K562 (cell line): ENCODE measurements around the gene SMIM29. TPM values are rescaled to one million over a fixed set of nuclear protein-coding genes. Genes with fewer than 3 reads are reported as not detected.

Experiments
- ATAC-seq: fragments of 200-7000 bp; cut with Tn5 transposase; 3 replicates; pipeline ENCODE4 v1.9.1; 2020; ENCODE audit warnings: moderate library complexity
- BruUV-seq: library from RNA; stranded (reverse); fragments of 400-500 nt; replicated peaks from 2 replicates; lab custom pipeline; 2021; lab: Mats Ljungman, UMichigan
- CTCF ChIA-PET: fragments of 300-600 bp; formaldehyde crosslinking; extraction: SDS; loops from one replicate; lab custom pipeline; 2021; ENCODE audit warnings: low intra/inter-chr PET ratio; lab: Yijun Ruan, JAX
- POLR2A ChIA-PET: fragments of 300-600, 350-650 bp; sonication (Branson Sonifier 250); formaldehyde crosslinking; extraction: SDS; loops from one replicate; lab custom pipeline; 2021; ENCODE audit warnings: antibody characterized with exemption, inconsistent platforms; lab: Yijun Ruan, JAX
- DNase-seq, 4 experiments: peaks; one replicate each; pipeline versions ENCODE4 v3.0.0 to v3.0.0-alpha.2; 2011 to 2018; ENCODE audit warnings: low spot score in 3 of 4, mixed read lengths in 3 of 4; ENCODE audit errors: extremely low read depth in 1 of 4
- FAIRE-seq: peaks from 2 replicates; lab custom pipeline; 2011; peaks lifted over from hg19 to GRCh38; lab: Jason Lieb, UNC
- H2AFZ ChIP-seq: 2 replicates; pipeline ENCODE4 v1.6.0; 2011; ENCODE audit warnings: low read depth, low read length, control low read depth, inconsistent platforms
- H3K27ac ChIP-seq: fragments of 200-600 bp; 3 replicates; pipeline ENCODE4 v1.8.0; 2011; ENCODE audit warnings: low read depth, mild to moderate bottlenecking, control low read depth, inconsistent platforms, low read length, moderate library complexity, mixed read lengths; ENCODE audit errors: extremely low read depth
- H3K27me3 ChIP-seq, 2 experiments: fragments of 300-600 bp in 1 of 2; 2 replicates in 1 of 2; 3 replicates in 1 of 2; pipeline versions ENCODE4 v1.6.0 to v1.8.0; 2011; ENCODE audit warnings: inconsistent platforms in 2 of 2, low read length in 2 of 2, mild to moderate bottlenecking in 1 of 2, mixed read lengths in 1 of 2, moderate library complexity in 1 of 2; ENCODE audit not compliant: control insufficient read depth in 2 of 2, insufficient read depth in 2 of 2
- H3K36me3 ChIP-seq: fragments of 300-600 bp; 3 replicates; pipeline ENCODE4 v1.8.0; 2011; ENCODE audit warnings: mild to moderate bottlenecking, low read length, inconsistent platforms; ENCODE audit not compliant: control insufficient read depth, insufficient read depth
- H3K4me1 ChIP-seq, 2 experiments: fragments of 200-600 bp in 1 of 2; replicated peaks in 1 of 2; 2 replicates in 1 of 2; 3 replicates in 1 of 2; pipeline versions ENCODE4 v1.5.1 to v1.8.0; 2011; ENCODE audit warnings: inconsistent platforms in 2 of 2, low read length in 2 of 2, mild to moderate bottlenecking in 1 of 2, mixed read lengths in 1 of 2, moderate library complexity in 1 of 2; ENCODE audit not compliant: control insufficient read depth in 2 of 2, insufficient read depth in 2 of 2
- H3K4me2 ChIP-seq: 2 replicates; pipeline ENCODE4 v1.6.1; 2011; ENCODE audit warnings: low read length, control low read depth, inconsistent platforms, mixed read lengths; ENCODE audit not compliant: insufficient read depth
- H3K4me3 ChIP-seq: fragments of 200-600 bp; sonication (generic), shearing (Covaris generic); 2 replicates; pipeline ENCODE4 v1.5.1; 2016; ENCODE audit warnings: control low read depth, inconsistent platforms
- H3K79me2 ChIP-seq: fragments of 200-600 bp; 3 replicates; pipeline ENCODE4 v1.8.0; 2011; ENCODE audit warnings: low read length, inconsistent platforms; ENCODE audit not compliant: control insufficient read depth, insufficient read depth
- H3K9ac ChIP-seq, 2 experiments: 2 replicates each; pipeline versions ENCODE4 v1.6.0 to v1.6.1; 2011; ENCODE audit warnings: low read depth in 2 of 2, low read length in 2 of 2, control low read depth in 1 of 2, inconsistent platforms in 1 of 2, mild to moderate bottlenecking in 1 of 2, mixed read lengths in 1 of 2; ENCODE audit not compliant: insufficient read depth in 1 of 2
- H3K9me1 ChIP-seq: one replicate; pipeline ENCODE4 v1.6.0; 2011; ENCODE audit warnings: inconsistent platforms, mild to moderate bottlenecking, low read length, moderate library complexity; ENCODE audit not compliant: control insufficient read depth, insufficient read depth
- H3K9me3 ChIP-seq: replicated peaks from 2 replicates; pipeline ENCODE4 v1.5.1; 2011; ENCODE audit warnings: low read depth, low read length, inconsistent platforms; ENCODE audit not compliant: control insufficient read depth, insufficient read depth
- H4K20me1 ChIP-seq: replicated peaks from 2 replicates; pipeline ENCODE4 v1.6.1; 2011; ENCODE audit warnings: low read length, inconsistent platforms, mixed read lengths; ENCODE audit not compliant: control insufficient read depth, insufficient read depth
- MAZ ChIP-seq, 2 experiments: fragments of 450-650 bp in 1 of 2; sonication (generic) in 1 of 2; formaldehyde crosslinking; IDR thresholded peaks in 1 of 2; conservative IDR thresholded peaks in 1 of 2; 2 replicates each; pipeline versions ENCODE4 v1.4.0 to v1.5.0; 2020; ENCODE audit warnings: mild to moderate bottlenecking in 1 of 2, missing genetic modification reagents in 1 of 2
- PCBP1 ChIP-seq: fragments of 200-400 bp; formaldehyde crosslinking; IDR thresholded peaks from 2 replicates; pipeline ENCODE4 v1.6.1; 2018; ENCODE audit warnings: mild to moderate bottlenecking, low read depth, low read length; ENCODE audit not compliant: poor library complexity, severe bottlenecking
- POU5F1 ChIP-seq: fragments of 150-350 bp; IDR thresholded peaks from 2 replicates; pipeline ENCODE4 v1.6.1; 2014; ENCODE audit warnings: borderline replicate concordance, low read length, low read depth, mild to moderate bottlenecking; ENCODE audit not compliant: partially characterized antibody
- RBM39 ChIP-seq: fragments of 200-400 bp; formaldehyde crosslinking; optimal IDR thresholded peaks from 2 replicates; pipeline ENCODE3; 2018; ENCODE audit warnings: low read depth, low read length
- ZKSCAN1 ChIP-seq: fragments of 150-350 bp; IDR thresholded peaks from 2 replicates; pipeline ENCODE4 v1.6.1; 2016; ENCODE audit warnings: low read depth, low read length
- ZKSCAN3 ChIP-seq: fragments of 250-450 bp; sonication (Bioruptor Pico); IDR thresholded peaks from 2 replicates; pipeline ENCODE4 v1.4.0; 2020
- WGBS: fragments of 100-300 bp; shearing (Covaris generic); methylation state at CpG from one replicate; pipeline ENCODE4 v1.1.6; 2016; ENCODE audit warnings: low coverage, mixed read lengths; ENCODE audit not compliant: insufficient coverage; ENCODE audit errors: missing lambda C conversion rate; 5-methylcytosine and 5-hydroxymethylcytosine counted together
- in situ Hi-C: fragments of 300-500 bp; cut with MboI; formaldehyde crosslinking; loops from 4 replicates; pipeline ENCODE4 v1.15.0; 2018; ENCODE audit warnings: inconsistent platforms, mixed read lengths
- intact Hi-C: fragments of 100-400 bp; cut with micrococcal nuclease; formaldehyde crosslinking; loops from 2 replicates; pipeline ENCODE4 v1.14.2; 2022
- polyA plus RNA-seq, 8 experiments: library from polyadenylated mRNA; depleted of rRNA in 4 of 8; stranded (reverse) in 5 of 8; unstranded in 3 of 8; fragments of >200 nt; fragmentation: Nextera tagmentation in 2 of 8; fragmentation: Illumina TruSeq in 1 of 8; extraction: Ambion mirVana in 2 of 8; extraction: Trizol in 1 of 8; gene quantifications; 2 replicates each; pipeline versions ENCODE4 v1.2.1 to v1.2.3, GENCODE V29; 2011 to 2014; ENCODE audit warnings: inconsistent platforms in 1 of 8, missing spikeins in 1 of 8
- total RNA-seq, 7 experiments: library from RNA; depleted of rRNA in 6 of 7; stranded (reverse); fragments of >200 nt in 6 of 7; fragmentation: Illumina TruSeq in 2 of 7; extraction: Trizol in 2 of 7; gene quantifications; 2 replicates each; pipeline versions ENCODE4 v1.2.1 to v1.2.3, GENCODE V29; 2011 to 2021; ENCODE audit warnings: low replicate concordance in 1 of 7

Gene SMIM29
- total and polyA plus RNA-seq, 9 of the 15 experiments (the other 6 are each of a cell fraction or from before 2014, with no cell fraction given) = 6.5 to 36.7 (median 20.9) TPM

GRCh38 chr6:34226066-34226465 is 22.7 kb downstream of the SMIM29 start:
- Histone ChIP-seq H3K9ac (peak overlapping the region in 1 of 2 experiments; percentile 0; a peak in 1 of 4 replicates), H3K4me3 (no peak overlapping the region), H3K4me2 (no peak overlapping the region), H3K36me3 (no peaks in the 10 kb centered on the region), H3K27ac (no peak overlapping the region; the same call in 2 of the 3 replicates), H3K9me3 (no peaks in the 10 kb centered on the region), H3K79me2 (no peaks in the 10 kb centered on the region), H2AFZ (0 out of 2 replicates have a peak overlapping the region, but pooled peaks have one; percentile 52), H3K27me3 (no peaks in the 10 kb centered on the region), H3K9me1 (no peaks in the 10 kb centered on the region), H3K4me1 (peaks cover 43 to 45% of the 10 kb centered on the region in 2 experiments), H4K20me1 (no peaks in the 10 kb centered on the region)
- CTCF ChIA-PET = no interaction called here
- in situ Hi-C loops (no loop called here), intact Hi-C loops (no loop called here)
- no peak for FAIRE-seq
- TF ChIP-seq RBM39 (no peak), ZKSCAN1 (peak; percentile 33; the same call in 1 of the 2 replicates), PCBP1 (no peak), POU5F1 (no peak), ZKSCAN3 (CRISPR knock-in tag) (no peak)
- ATAC-seq = no peak
- DNase-seq = no peak
- POLR2A ChIA-PET = interaction anchor here (0.9 to 1.7 kb wide), 4 partner anchors 10 to 154 kb away, joined by 3 to 10 read pairs (median 6); partner anchors contain the start of gene HMGA1
- WGBS = 77% methylated on average over 6 of the region's 7 CpGs
- BruUV-seq = no TSS peak

- 54% methylated on average over 5 of the region's 5 CpGs for WGBS
- Histone ChIP-seq H3K4me2 (no peak overlapping the region), H3K4me1 (peaks cover 43 to 45% of the 10 kb centered on the region in 2 experiments), H3K9me1 (no peaks in the 10 kb centered on the region), H3K79me2 (no peaks in the 10 kb centered on the region), H3K36me3 (no peaks in the 10 kb centered on the region), H3K4me3 (no peak overlapping the region), H3K27ac (peak overlapping the region; percentile 93; the same call in 1 of the 3 replicates), H3K9ac (peak overlapping the region in 1 of 2 experiments; percentile 0; a peak in 1 of 4 replicates), H2AFZ (peak overlapping the region; percentile 40), H4K20me1 (no peaks in the 10 kb centered on the region), H3K27me3 (no peaks in the 10 kb centered on the region), H3K9me3 (no peaks in the 10 kb centered on the region)
- BruUV-seq = no TSS peak
- intact Hi-C loops (no loop called here), in situ Hi-C loops (no loop called here)
- ChIA-PET CTCF (no interaction called here), POLR2A (interaction anchor here (1.1 kb wide), 1 partner anchor 11 kb away, joined by 4 read pairs; the partner anchor contains the start of gene HMGA1)
- no peak for FAIRE-seq
- ATAC-seq = no peak
- no peak for DNase-seq
- TF ChIP-seq MAZ (CRISPR knock-in tag; conservative IDR thresholded peaks at IDR 0.05 in 1 of 2, IDR thresholded peaks at IDR 0.05 in 1 of 2) = no peak
Observed at GRCh38 chr6:34225551-34225950, 23.3 kb downstream of the SMIM29 start.
